NOMO-1 (cell line): Measurements from ENCODE around the gene GPT2.

Experiments
- DNase-seq, 2 experiments: peaks; one replicate each; lab custom pipeline; 2025; ENCODE audit not compliant: unreplicated experiment in 2 of 2; lab: John Stamatoyannopoulos, UW

Gene GPT2

GRCh38 chr16:46961373-46962353, 77.5 kb downstream of the GPT2 start:
- DNase-seq = peak; percentile 70 to 80

- no peak for DNase-seq
Observed at GRCh38 chr16:46962629-46963028, 78.5 kb downstream of the GPT2 start.

- no peak for DNase-seq
Observed at GRCh38 chr16:46968063-46968435, 83.9 kb downstream of the GPT2 start.

DNA sequence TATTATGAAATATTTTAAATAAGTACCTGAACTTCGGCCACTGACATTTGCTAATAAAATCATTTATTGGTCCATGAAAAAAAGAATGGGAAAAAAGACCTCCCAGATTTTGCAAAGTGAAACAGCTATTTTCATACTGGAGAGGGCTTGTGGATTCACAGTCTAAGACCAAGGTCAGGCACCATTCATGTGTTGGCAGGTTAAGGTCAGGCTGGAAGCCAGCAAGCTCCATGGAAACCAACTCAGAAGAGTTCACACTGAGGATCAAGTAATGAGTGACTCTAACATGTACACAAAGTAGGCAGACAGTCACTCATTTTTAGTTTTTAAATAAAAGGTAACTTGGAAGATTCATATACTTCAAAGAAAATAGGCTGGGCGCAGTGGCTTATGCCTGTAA, 85.9 kb downstream of the GPT2 start:
- no peak for DNase-seq

GRCh38 chr16:46971271-46971670, 87.1 kb downstream of the GPT2 start:
- DNase-seq = no peak

DNA sequence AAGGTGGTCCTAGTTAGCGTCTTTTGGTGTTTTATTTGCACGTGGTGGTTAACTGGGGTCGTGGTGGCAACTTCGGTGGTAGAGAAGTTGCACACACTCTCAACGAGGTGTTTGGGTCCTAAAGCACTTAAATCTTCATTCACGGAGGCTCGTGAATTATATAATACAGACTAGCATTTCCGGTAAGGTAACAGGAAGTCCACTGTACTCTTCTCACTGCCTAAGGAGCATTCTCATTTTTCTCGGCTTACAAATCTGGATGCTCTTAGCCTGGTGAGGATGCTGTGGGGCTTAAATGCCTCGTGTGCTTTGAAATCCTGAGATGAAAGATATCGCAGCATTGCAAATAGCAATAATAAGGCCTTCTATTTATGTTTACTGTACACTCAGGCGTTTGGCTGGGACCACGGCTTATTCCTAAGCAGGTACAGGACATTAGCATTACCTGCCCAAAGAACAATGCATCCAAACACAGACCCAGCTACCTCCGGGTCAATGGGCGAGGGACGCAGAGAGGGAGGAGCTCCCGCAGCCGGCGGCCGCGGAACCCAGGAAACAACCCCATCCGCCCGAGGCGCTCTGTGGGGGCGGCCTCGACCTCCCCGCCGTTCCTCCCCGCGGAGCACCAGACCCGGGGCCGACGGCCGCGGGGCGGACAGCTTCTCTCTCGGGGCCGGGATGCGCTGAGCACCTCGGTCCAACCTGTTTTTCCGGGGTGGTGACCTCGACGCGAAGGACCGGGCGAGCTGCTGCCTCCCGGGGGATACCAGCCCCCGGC, 88.5 kb downstream of the GPT2 start:
- DNase-seq = peak; percentile 9 to 13

- peak; percentile 78 to 92 for DNase-seq
Observed at GRCh38 chr16:46973207-46973995, 89.2 kb downstream of the GPT2 start, which contains the start of gene DNAJA2. Gene DNAJA2 (minus strand): TSS chr16:46973674. CDS start chr16:46973572, 102 bp downstream.

DNA sequence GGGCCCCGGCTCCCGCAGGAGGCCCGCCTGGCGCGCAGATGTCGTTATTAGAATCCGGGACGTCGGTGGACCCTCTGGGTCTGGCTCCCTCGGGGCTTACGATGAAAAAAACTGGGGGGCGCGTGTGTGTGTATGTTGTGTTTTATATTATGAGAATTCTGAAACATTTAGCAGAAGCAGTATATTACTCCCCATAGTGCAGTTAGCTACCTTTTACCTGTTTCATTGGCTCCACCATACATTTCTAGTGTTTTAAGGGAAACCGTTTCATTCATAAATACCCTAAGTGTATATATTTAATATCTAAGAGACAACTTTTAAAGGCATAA, 89.8 kb downstream of the GPT2 start:
- no peak for DNase-seq

GRCh38 chr16:46974352-46974751, 90.2 kb downstream of the GPT2 start:
- peak in 1 of 2 experiments; percentile 31 for DNase-seq

DNA sequence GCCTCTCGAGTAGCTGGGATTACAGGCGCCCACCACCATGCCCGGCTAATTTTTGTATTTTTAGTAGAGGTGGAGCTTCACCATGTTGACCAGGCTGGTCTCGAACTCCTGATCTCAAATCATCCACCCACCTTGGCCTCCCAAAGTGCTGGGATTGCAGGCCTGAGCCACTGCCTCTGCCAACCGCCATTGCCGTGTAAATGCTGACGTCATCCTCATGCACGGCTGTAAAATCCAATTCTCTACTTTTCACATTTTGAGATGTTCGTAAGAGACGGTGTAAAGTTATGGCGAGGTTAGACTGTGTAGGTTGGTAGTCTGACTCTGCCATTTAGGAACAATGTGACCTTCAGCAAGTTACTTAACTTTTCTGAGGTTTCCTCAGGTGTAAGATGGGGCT, 91.0 kb downstream of the GPT2 start:
- no peak for DNase-seq

- DNase-seq = no peak
Observed at GRCh38 chr16:46975908-46976470, 91.8 kb downstream of the GPT2 start.

- DNase-seq = no peak
Observed at GRCh38 chr16:46976550-46976949, 92.4 kb downstream of the GPT2 start.
